Measurements from ENCODE around the gene CHRM2.

Gene CHRM2

DNA sequence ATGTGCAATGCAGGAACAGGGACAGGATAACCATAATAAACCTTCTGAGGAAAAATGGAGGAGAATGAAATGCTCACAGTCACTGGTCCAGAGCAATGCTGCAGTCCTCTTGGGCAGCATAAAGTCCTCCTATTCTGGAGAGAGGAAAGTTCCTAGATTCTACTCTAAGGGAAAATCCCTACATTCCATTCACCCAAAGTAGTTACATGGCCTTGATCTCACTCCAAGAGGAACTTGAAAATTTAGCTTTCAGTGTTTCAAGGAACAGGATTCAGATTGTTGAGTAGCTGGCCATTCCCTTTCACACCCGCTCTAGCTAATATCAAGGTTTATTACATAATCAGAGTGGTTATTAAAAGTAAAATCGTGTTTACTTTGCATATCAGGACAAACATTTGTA lies 168.3 kb downstream of the CHRM2 start:
- no peak for DNase-seq

DNA sequence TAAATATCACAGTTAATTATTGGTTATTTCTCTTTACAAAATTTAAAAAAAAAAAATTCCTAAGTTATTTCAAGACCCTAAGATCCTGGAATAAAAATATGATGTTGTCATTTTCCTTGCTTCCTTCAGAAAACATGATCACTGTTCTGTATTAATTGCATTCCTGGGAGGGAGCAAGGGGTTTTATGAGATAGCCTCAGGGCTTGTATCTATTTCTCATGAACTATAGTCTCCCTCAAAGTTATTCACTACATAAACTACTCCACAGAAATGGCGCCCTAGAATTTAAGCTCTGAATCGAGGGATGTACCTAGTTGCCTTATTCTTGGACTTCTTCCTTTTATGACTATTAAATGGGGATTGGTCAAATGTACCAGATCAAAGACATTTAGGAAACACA lies 170.3 kb downstream of the CHRM2 start:
- no peak for DNase-seq

GRCh38 chr7:137040745-137041144 lies 172.3 kb downstream of the CHRM2 start:
- no peak for DNase-seq

DNA sequence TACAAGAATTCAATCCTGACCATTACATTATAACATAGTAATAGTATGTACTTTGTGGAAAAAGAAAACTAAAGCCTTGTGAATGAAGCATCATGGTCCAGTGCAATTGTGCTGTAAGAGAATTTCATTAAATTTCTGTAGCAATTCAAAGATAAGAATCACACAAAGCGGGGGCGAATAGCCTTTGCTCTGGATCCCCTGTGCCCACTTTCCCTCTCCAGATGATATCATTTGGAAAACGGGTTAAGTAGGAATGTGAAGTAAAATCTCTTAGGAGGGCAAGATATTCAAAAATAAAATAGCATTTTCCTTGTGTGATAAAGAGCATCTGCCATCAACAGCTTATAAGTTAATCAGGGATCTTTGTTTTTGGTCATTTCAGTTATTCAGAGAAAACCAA lies 177.1 kb downstream of the CHRM2 start:
- DNase-seq = no peak

DNA sequence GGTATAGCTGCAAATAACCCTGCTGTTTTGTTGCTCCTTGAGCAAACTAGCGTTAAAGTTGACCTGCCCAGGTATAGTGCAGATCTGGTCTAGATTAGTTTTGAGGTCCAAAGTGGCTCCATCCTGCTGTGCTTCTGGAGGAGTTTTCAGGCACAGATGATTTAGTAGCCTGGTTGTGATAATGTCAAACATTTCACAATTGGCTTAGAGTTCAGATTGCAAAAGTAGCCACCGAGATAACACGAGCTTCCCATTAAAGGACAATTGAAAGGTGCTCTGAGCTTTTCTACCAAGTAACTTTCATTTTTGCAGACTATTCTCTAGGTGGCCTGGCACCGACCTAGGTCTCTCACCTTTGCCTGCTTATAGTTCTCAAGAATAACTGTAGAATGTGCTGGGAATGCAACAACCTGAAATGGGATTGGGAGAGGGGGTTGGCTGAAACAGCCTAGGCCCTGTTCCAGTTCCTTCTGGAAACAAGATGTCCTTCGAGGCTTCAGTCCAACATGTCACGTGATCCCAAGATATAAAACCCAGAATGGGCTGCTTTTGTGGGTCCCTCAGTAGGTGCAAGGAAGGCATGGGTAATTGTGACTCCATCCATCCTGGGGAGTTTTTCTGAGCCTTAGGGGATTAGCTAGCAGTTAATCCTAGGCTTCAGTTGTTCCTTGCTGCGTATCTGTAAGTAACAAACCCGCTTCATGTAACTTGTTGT lies 201.0 kb downstream of the CHRM2 start:
- no peak for DNase-seq
